ENCODE results near the gene NARF. TPM values are rescaled to one million over a fixed set of nuclear protein-coding genes. Genes with fewer than 3 reads are reported as not detected.

NARF gene
- total and polyA plus RNA-seq, 2 of the 8 experiments (the other 6 are each of a cell fraction or from before 2014, with no cell fraction given): 97.4 to 131 TPM

- CTCF ChIA-PET (ENCODE audit: partially characterized antibody): no interaction called here
- peaks cover 2 to 6% of the 10 kb centered on the region in 2 experiments for H4K20me1 ChIP-seq (replicated peaks in 1 of 2; ENCODE audit: control insufficient read depth in 1 of 2, insufficient read depth in 2 of 2, low read length in 2 of 2)
- no peak for DNase-seq (ENCODE audit: low read depth in 1 of 2, low spot score in 2 of 2)
- H3K4me3 ChIP-seq (ENCODE audit: extremely low read depth in 1 of 4, insufficient read depth in 2 of 4, low read depth in 3 of 4, low read length in 4 of 4): no peak overlapping the region
- H3K23me2 ChIP-seq (ENCODE audit: low read depth, low read length): no peaks in the 10 kb centered on the region
- no peak overlapping the region for H2BK15ac ChIP-seq (ENCODE audit: low read length)
- peaks cover 0 to 5% (median 2%) of the 10 kb centered on the region in 4 experiments; a peak in 2 of 8 replicates for H3K36me3 ChIP-seq (ENCODE audit: control insufficient read depth in 2 of 4, insufficient read depth in 4 of 4, low read length in 3 of 4)
- H2BK20ac ChIP-seq (ENCODE audit: low read length): no peak overlapping the region
- no peaks in the 10 kb centered on the region for H3K79me2 ChIP-seq (ENCODE audit: control insufficient read depth in 1 of 2, insufficient read depth in 2 of 2, low read length in 2 of 2)
- H2AFZ ChIP-seq (ENCODE audit: low read length): no peak overlapping the region
- no peak overlapping the region for H3K4ac ChIP-seq (replicated peaks; ENCODE audit: insufficient read length, low read depth, low read length)
- H2BK5ac ChIP-seq (ENCODE audit: low read depth, low read length): no peak overlapping the region
- no peak overlapping the region for H3K18ac ChIP-seq (ENCODE audit: extremely low read depth, low read length)
- no peak overlapping the region for H3K9ac ChIP-seq (replicated peaks in 1 of 4; ENCODE audit: extremely low read depth in 1 of 4, low read depth in 3 of 4, low read length in 3 of 4)
- no peak overlapping the region for H3K27ac ChIP-seq (ENCODE audit: low read depth, low read length)
- no peak overlapping the region for H2BK12ac ChIP-seq (ENCODE audit: low read depth, low read length)
- no peaks in the 10 kb centered on the region for H3K79me1 ChIP-seq (ENCODE audit: low read depth, low read length)
- no peak overlapping the region for H3K14ac ChIP-seq (ENCODE audit: insufficient read length)
- H3K9me3 ChIP-seq (ENCODE audit: insufficient read depth in 2 of 2, low read depth in 1 of 2, low read length in 1 of 2): no peaks in the 10 kb centered on the region
- no peak overlapping the region for H3K4me2 ChIP-seq (ENCODE audit: insufficient read depth in 1 of 2, low read depth in 2 of 2, low read length in 2 of 2)
- 0 out of 4 replicates have a peak, but pooled peaks of 1 of the 3 experiments have one; percentile 3 for TF ChIP-seq CTCF (IDR thresholded peaks at IDR 0.05; ENCODE audit: control extremely low read depth in 1 of 3, insufficient read depth in 1 of 3, low read depth in 1 of 3, low read length in 3 of 3)
- TF ChIP-seq POU5F1 (IDR thresholded peaks at IDR 0.05; ENCODE audit: low read depth, low read length): no peak
- TF ChIP-seq HDAC6 (IDR thresholded peaks at IDR 0.05; ENCODE audit: low read depth, low read length): no peak
- TF ChIP-seq CTBP2 (IDR thresholded peaks at IDR 0.05; ENCODE audit: borderline replicate concordance, insufficient read depth, insufficient read length, low read length): no peak
- no peak overlapping the region for H4K91ac ChIP-seq (replicated peaks; ENCODE audit: insufficient read length, low read length)
- no peak overlapping the region for H2AK5ac ChIP-seq (ENCODE audit: low read depth, low read length)
- H4K5ac ChIP-seq (ENCODE audit: insufficient read length, low read depth, low read length): no peak overlapping the region
- no peaks in the 10 kb centered on the region; a peak in 1 of 7 replicates for H3K4me1 ChIP-seq (replicated peaks in 1 of 4; ENCODE audit: control insufficient read depth in 3 of 4, insufficient read depth in 4 of 4, low read length in 3 of 4)
- no peak overlapping the region for H3K56ac ChIP-seq (replicated peaks; ENCODE audit: insufficient read length, low read depth, low read length)
- 96% methylated on average over 8 of the region's 8 CpGs; no CpG with 5 or more reads in 1 of the 2 experiments for WGBS, 2 experiments (ENCODE audit: extremely low coverage in 1 of 2, insufficient coverage in 1 of 2, insufficient read length in 1 of 2, insufficient replicate concordance in 2 of 2, low coverage in 1 of 2, low lambda C conversion rate in 2 of 2, missing lambda C conversion rate in 1 of 2)
- H2BK120ac ChIP-seq (replicated peaks; ENCODE audit: low read depth, low read length): no peak overlapping the region
- no peak overlapping the region for H3K23ac ChIP-seq (ENCODE audit: insufficient read length)
- H3K27me3 ChIP-seq (replicated peaks in 1 of 4; ENCODE audit: control insufficient read depth in 3 of 4, extremely low read depth in 1 of 4, insufficient read depth in 3 of 4, low read length in 3 of 4): no peaks in the 10 kb centered on the region
- no peak for FAIRE-seq
- H4K8ac ChIP-seq (ENCODE audit: extremely low read depth, insufficient read depth, low read length): peak overlapping the region; percentile 51; the same call in 1 of the 2 replicates
- POLR2A ChIA-PET (ENCODE audit: partially characterized antibody): interaction anchor here (1.0 to 4.0 kb wide), 3 partner anchors 8 to 13 kb away, joined by 3 to 19 read pairs (median 3); no protein-coding TSS in a partner anchor
Observed at GRCh38 chr17:82432017-82432416, 26.5 kb upstream of the NARF start.
